MCF 10A (cell line): Measurements from ENCODE around the gene SSBP2. TPM values are rescaled to one million over a fixed set of nuclear protein-coding genes. Genes with fewer than 3 reads are reported as not detected.

Experiments
- BruUV-seq: library from RNA; stranded (reverse); fragments of 400-500 nt; replicated peaks from 2 replicates; lab custom pipeline; 2021; lab: Mats Ljungman, UMichigan
- CTCF ChIA-PET: fragments of 300-600 bp; sonication (Branson Sonifier 250); formaldehyde crosslinking; extraction: SDS; loops from one replicate; lab custom pipeline; 2021; ENCODE audit warnings: antibody characterized with exemption, inconsistent platforms; lab: Yijun Ruan, JAX
- POLR2A ChIA-PET: fragments of 300-600, 350-650 bp; sonication (Branson Sonifier 250); formaldehyde crosslinking; extraction: SDS; loops from one replicate; lab custom pipeline; 2020; ENCODE audit warnings: antibody characterized with exemption, inconsistent platforms; lab: Yijun Ruan, JAX
- DNase-seq: peaks from one replicate; pipeline ENCODE4 v3.0.0-alpha.2; 2018; ENCODE audit not compliant: unreplicated experiment
- H3K27ac Mint-ChIP-seq: one replicate; pipeline ENCODE4 v1.8.0; 2022; ENCODE audit warnings: mild to moderate bottlenecking, low read depth, mixed read lengths; ENCODE audit not compliant: unreplicated experiment
- H3K27me3 Mint-ChIP-seq: one replicate; pipeline ENCODE4 v1.8.0; 2022; ENCODE audit warnings: mixed read lengths; ENCODE audit not compliant: insufficient read depth, unreplicated experiment
- H3K36me3 Mint-ChIP-seq: one replicate; pipeline ENCODE4 v1.8.0; 2022; ENCODE audit warnings: mild to moderate bottlenecking, moderate library complexity, mixed read lengths; ENCODE audit not compliant: insufficient read depth, unreplicated experiment
- H3K4me1 Mint-ChIP-seq: one replicate; pipeline ENCODE4 v1.8.0; 2022; ENCODE audit warnings: mixed read lengths; ENCODE audit not compliant: insufficient read depth, unreplicated experiment
- H3K4me3 Mint-ChIP-seq: one replicate; pipeline ENCODE4 v1.8.0; 2022; ENCODE audit warnings: mild to moderate bottlenecking, moderate library complexity, mixed read lengths; ENCODE audit not compliant: unreplicated experiment
- H3K9me3 Mint-ChIP-seq: one replicate; pipeline ENCODE4 v1.8.0; 2022; ENCODE audit warnings: mixed read lengths; ENCODE audit not compliant: unreplicated experiment
- CTCF ChIP-seq: fragments of 200-600 bp; IDR thresholded peaks from one replicate; pipeline ENCODE4 v1.8.0; 2022; ENCODE audit warnings: antibody characterized with exemption, mild to moderate bottlenecking; ENCODE audit not compliant: unreplicated experiment
- intact Hi-C: fragments of 100-400 bp; cut with micrococcal nuclease; formaldehyde crosslinking; loops from 2 replicates; pipeline ENCODE4 v1.14.1; 2022
- total RNA-seq: library from RNA; stranded (reverse); gene quantifications from 2 replicates; pipeline ENCODE4 v1.2.3, GENCODE V29; 2022

The SSBP2 gene
- total RNA-seq, 1 experiment from 2014 or later: 52.7 TPM

DNA sequence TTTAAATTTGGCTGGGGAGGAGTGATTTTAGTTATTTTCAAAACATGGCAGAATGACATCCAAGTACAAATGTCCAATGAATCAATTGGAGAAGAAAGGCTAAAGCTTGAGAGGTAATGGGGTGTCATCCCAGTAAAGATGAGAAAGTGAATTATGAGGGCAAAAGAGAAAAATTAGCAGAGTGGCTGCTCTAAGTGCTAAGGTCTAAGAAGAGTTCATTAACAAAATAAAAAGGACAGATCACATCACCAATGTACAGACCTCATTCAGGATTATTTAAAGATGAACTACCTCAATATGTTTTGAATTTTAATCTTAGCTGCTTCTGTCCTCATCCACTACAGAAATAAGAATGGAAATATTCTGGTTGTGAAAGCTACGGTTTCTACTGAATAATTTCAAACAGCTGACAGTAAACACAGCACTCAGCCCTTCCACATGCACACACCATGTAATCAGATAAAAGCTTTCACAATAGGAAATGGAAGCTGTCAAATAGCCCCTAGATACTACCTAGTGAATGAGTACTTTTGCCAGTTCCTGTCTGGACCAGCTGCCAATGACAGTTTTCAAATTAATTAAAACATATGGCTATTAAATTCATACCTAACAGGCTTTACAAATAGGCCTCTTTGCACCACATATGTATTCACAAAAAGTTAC lies 171.5 kb downstream of the SSBP2 start:
- no peaks in the 10 kb centered on the region for H3K9me3 Mint-ChIP-seq
- POLR2A ChIA-PET: interaction anchor here (0.6 kb wide), 2 partner anchors 8 to 148 kb away, joined by 3 read pairs; no protein-coding TSS in a partner anchor
- intact Hi-C loops: no loop called here
- no TSS peak for BruUV-seq
- no peak overlapping the region for H3K27ac Mint-ChIP-seq
- TF ChIP-seq CTCF: no peak
- H3K27me3 Mint-ChIP-seq: no peaks in the 10 kb centered on the region
- peaks cover 11% of the 10 kb centered on the region for H3K36me3 Mint-ChIP-seq
- no peak overlapping the region for H3K4me3 Mint-ChIP-seq
- peak; percentile 1 for DNase-seq
- CTCF ChIA-PET: no interaction called here
- peaks cover 7% of the 10 kb centered on the region for H3K4me1 Mint-ChIP-seq

DNA sequence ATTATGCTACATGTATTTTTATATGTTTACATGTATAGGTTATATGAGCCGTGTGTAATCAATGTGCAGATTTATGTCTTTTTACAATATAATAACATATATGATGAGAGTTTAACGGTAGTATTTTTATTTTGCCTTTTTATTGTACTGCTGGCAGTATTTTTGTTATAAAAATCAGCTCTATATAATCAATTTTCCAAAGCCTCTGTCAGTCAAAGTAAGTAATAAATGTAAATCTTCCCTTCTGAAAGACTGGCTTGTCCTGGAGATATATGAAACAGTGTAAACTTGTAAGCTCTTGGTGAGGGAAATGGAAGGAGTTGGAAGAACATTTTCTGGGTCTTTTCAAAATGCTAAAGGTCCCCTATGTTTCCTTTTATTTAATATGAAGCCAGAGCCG lies 173.8 kb downstream of the SSBP2 start:
- H3K27me3 Mint-ChIP-seq: no peaks in the 10 kb centered on the region
- no peak for TF ChIP-seq CTCF
- peaks cover 7% of the 10 kb centered on the region for H3K4me1 Mint-ChIP-seq
- intact Hi-C loops: no loop called here
- no TSS peak for BruUV-seq
- no peaks in the 10 kb centered on the region for H3K9me3 Mint-ChIP-seq
- no peak overlapping the region for H3K4me3 Mint-ChIP-seq
- peaks cover 18% of the 10 kb centered on the region for H3K36me3 Mint-ChIP-seq
- DNase-seq: no peak
- H3K27ac Mint-ChIP-seq: no peak overlapping the region
- CTCF ChIA-PET: no interaction called here
- POLR2A ChIA-PET: no interaction called here

DNA sequence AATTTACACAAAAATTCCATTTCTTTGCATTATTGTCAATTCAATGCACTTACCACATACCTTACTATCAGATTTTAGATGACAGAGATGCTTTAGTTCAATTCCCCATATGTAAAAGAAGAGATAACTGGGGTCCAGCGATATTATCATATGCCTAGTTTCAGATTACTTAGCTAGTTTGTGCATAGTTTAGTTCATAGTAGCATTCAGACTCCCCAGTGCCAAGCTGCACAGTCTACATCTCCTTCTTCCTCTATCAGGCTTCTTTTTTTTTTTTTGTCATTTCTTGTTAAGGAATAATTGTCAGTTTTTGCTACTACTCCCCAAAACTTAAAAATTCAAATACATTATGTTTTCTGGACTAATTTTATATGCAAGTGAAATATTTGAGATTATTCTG lies 175.0 kb downstream of the SSBP2 start:
- H3K9me3 Mint-ChIP-seq: no peaks in the 10 kb centered on the region
- no TSS peak for BruUV-seq
- ChIA-PET CTCF (interaction anchor here (0.5 to 0.7 kb wide), 2 partner anchors 22 to 36 kb away, joined by 5 read pairs; no protein-coding TSS in a partner anchor), POLR2A (no interaction called here)
- no peak for DNase-seq
- TF ChIP-seq CTCF: no peak
- peaks cover 18% of the 10 kb centered on the region for H3K36me3 Mint-ChIP-seq
- H3K4me1 Mint-ChIP-seq: peaks cover 7% of the 10 kb centered on the region
- intact Hi-C loops: no loop called here
- H3K4me3 Mint-ChIP-seq: no peak overlapping the region
- no peaks in the 10 kb centered on the region for H3K27me3 Mint-ChIP-seq
- H3K27ac Mint-ChIP-seq: no peak overlapping the region

DNA sequence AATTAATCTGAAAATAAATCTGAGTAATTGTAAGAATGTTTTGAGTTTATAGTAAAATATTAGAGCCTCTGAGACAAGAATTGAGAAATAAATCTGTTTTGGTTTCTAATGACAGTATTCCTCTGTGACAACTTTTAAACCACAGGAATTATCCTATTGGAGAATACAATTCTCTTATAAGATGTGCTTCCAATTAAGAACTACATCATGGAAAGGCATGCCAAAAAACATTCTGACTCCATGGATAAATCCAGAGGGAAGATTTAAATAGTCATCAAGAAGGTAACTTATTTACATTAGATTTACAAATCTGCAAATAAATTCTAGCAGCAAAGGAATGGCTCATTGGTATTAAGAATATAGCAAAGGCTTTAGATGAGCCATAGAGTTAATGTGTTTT lies 178.7 kb downstream of the SSBP2 start:
- peaks cover 28% of the 10 kb centered on the region for H3K36me3 Mint-ChIP-seq
- POLR2A ChIA-PET: no interaction called here
- H3K4me3 Mint-ChIP-seq: no peak overlapping the region
- CTCF ChIA-PET: no interaction called here
- no peaks in the 10 kb centered on the region for H3K4me1 Mint-ChIP-seq
- no peak overlapping the region for H3K27ac Mint-ChIP-seq
- TF ChIP-seq CTCF: no peak
- intact Hi-C loops: no loop called here
- no TSS peak for BruUV-seq
- no peaks in the 10 kb centered on the region for H3K27me3 Mint-ChIP-seq
- DNase-seq: no peak
- H3K9me3 Mint-ChIP-seq: no peaks in the 10 kb centered on the region
